ENCODE results near the gene PAX5.

PAX5 gene

GRCh38 chr9:36985769-36986467 is 48.1 kb downstream of the PAX5 start:
- peak; percentile 59 for DNase-seq

- no peak for DNase-seq
Observed at GRCh38 chr9:36985061-36985768, 48.9 kb downstream of the PAX5 start.

- DNase-seq: peak; percentile 38
Observed at GRCh38 chr9:36980148-36980974, 53.7 kb downstream of the PAX5 start.

- no peak for DNase-seq
Observed at GRCh38 chr9:36976371-36977030, 57.6 kb downstream of the PAX5 start.

- no peak for DNase-seq
Observed at GRCh38 chr9:36974731-36975130, 59.3 kb downstream of the PAX5 start.

- DNase-seq: no peak
Observed at GRCh38 chr9:36971935-36972488, 62.1 kb downstream of the PAX5 start.

- DNase-seq: no peak
Observed at GRCh38 chr9:36970007-36970888, 63.8 kb downstream of the PAX5 start.

GRCh38 chr9:36969216-36969771 is 64.8 kb downstream of the PAX5 start:
- DNase-seq: no peak

GRCh38 chr9:36968574-36969215 is 65.4 kb downstream of the PAX5 start:
- DNase-seq: no peak

- DNase-seq: no peak
Observed at GRCh38 chr9:36967997-36968396, 66.1 kb downstream of the PAX5 start.

- DNase-seq: no peak
Observed at GRCh38 chr9:36966371-36967097, 67.5 kb downstream of the PAX5 start.

- DNase-seq: no peak
Observed at GRCh38 chr9:36964791-36965190, 69.3 kb downstream of the PAX5 start.

- DNase-seq: no peak
Observed at GRCh38 chr9:36963346-36963745, 70.7 kb downstream of the PAX5 start.

- no peak for DNase-seq
Observed at GRCh38 chr9:36962691-36963090, 71.4 kb downstream of the PAX5 start.

- no peak for DNase-seq
Observed at GRCh38 chr9:36961561-36962325, 72.3 kb downstream of the PAX5 start.

- no peak for DNase-seq
Observed at GRCh38 chr9:36961051-36961450, 73.0 kb downstream of the PAX5 start.

GRCh38 chr9:36960575-36960955 is 73.5 kb downstream of the PAX5 start:
- DNase-seq: no peak

GRCh38 chr9:36959681-36960574 is 74.1 kb downstream of the PAX5 start:
- DNase-seq: no peak

All from retina (tissue), 1 donor.